ENCODE data around the gene ASAP2.

- TF ChIP-seq, protein P1, sequence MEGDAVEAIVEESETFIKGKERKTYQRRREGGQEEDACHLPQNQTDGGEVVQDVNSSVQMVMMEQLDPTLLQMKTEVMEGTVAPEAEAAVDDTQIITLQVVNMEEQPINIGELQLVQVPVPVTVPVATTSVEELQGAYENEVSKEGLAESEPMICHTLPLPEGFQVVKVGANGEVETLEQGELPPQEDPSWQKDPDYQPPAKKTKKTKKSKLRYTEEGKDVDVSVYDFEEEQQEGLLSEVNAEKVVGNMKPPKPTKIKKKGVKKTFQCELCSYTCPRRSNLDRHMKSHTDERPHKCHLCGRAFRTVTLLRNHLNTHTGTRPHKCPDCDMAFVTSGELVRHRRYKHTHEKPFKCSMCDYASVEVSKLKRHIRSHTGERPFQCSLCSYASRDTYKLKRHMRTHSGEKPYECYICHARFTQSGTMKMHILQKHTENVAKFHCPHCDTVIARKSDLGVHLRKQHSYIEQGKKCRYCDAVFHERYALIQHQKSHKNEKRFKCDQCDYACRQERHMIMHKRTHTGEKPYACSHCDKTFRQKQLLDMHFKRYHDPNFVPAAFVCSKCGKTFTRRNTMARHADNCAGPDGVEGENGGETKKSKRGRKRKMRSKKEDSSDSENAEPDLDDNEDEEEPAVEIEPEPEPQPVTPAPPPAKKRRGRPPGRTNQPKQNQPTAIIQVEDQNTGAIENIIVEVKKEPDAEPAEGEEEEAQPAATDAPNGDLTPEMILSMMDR (conservative IDR thresholded peaks at IDR 0.05; ENCODE audit: low read length) = no peak
- no peak for TF ChIP-seq EZH2phosphoT487 (IDR thresholded peaks at IDR 0.05; ENCODE audit: borderline replicate concordance)
These were observed 33.0 kb downstream of the ASAP2 start for GRCh38 chr2:9239616-9240015.
